Nephron progenitor cell (in vitro differentiated cells): ENCODE results near the gene PRKAG3.

Experiments
- DNase-seq: peaks from one replicate; pipeline ENCODE4 v3.0.0; 2021
- H3K27ac Mint-ChIP-seq: 2 replicates; pipeline ENCODE4 v1.8.0; 2021; ENCODE audit warnings: mild to moderate bottlenecking, moderate library complexity, mixed read lengths
- H3K27me3 Mint-ChIP-seq: 2 replicates; pipeline ENCODE4 v1.8.0; 2021; ENCODE audit warnings: mild to moderate bottlenecking, low read depth, mixed read lengths; ENCODE audit not compliant: poor library complexity
- H3K36me3 Mint-ChIP-seq: 2 replicates; pipeline ENCODE4 v1.8.0; 2021; ENCODE audit warnings: low read depth, mixed read lengths
- H3K4me1 Mint-ChIP-seq: 2 replicates; pipeline ENCODE4 v1.8.0; 2021; ENCODE audit warnings: mixed read lengths
- H3K4me3 Mint-ChIP-seq: 2 replicates; pipeline ENCODE4 v1.8.0; 2021; ENCODE audit warnings: mild to moderate bottlenecking, moderate library complexity, mixed read lengths
- H3K9me3 Mint-ChIP-seq: 2 replicates; pipeline ENCODE4 v1.8.0; 2021; ENCODE audit warnings: mild to moderate bottlenecking, moderate library complexity, mixed read lengths
- TF ChIP-seq, protein P1 (sequence below): fragments of 200-600 bp; sonication (generic); IDR thresholded peaks from 2 replicates; pipeline ENCODE4 v1.5.0; 2021; ENCODE audit warnings: antibody characterized with exemption

PRKAG3 gene

GRCh38 chr2:218873359-218874194, 42.0 kb upstream of the PRKAG3 start:
- peaks cover 15% of the 10 kb centered on the region for H3K4me1 Mint-ChIP-seq
- DNase-seq = peak; percentile 67
- H3K9me3 Mint-ChIP-seq = peaks cover 5% of the 10 kb centered on the region
- H3K4me3 Mint-ChIP-seq = peak overlapping the region; percentile 57
- H3K36me3 Mint-ChIP-seq = no peaks in the 10 kb centered on the region
- TF ChIP-seq, protein P1, sequence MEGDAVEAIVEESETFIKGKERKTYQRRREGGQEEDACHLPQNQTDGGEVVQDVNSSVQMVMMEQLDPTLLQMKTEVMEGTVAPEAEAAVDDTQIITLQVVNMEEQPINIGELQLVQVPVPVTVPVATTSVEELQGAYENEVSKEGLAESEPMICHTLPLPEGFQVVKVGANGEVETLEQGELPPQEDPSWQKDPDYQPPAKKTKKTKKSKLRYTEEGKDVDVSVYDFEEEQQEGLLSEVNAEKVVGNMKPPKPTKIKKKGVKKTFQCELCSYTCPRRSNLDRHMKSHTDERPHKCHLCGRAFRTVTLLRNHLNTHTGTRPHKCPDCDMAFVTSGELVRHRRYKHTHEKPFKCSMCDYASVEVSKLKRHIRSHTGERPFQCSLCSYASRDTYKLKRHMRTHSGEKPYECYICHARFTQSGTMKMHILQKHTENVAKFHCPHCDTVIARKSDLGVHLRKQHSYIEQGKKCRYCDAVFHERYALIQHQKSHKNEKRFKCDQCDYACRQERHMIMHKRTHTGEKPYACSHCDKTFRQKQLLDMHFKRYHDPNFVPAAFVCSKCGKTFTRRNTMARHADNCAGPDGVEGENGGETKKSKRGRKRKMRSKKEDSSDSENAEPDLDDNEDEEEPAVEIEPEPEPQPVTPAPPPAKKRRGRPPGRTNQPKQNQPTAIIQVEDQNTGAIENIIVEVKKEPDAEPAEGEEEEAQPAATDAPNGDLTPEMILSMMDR = no peak
- H3K27ac Mint-ChIP-seq = no peak overlapping the region
- peaks cover 100% of the 10 kb centered on the region for H3K27me3 Mint-ChIP-seq

- H3K9me3 Mint-ChIP-seq = peaks cover 5% of the 10 kb centered on the region
- peaks cover 100% of the 10 kb centered on the region for H3K27me3 Mint-ChIP-seq
- H3K4me3 Mint-ChIP-seq = peak overlapping the region; percentile 57
- peaks cover 23% of the 10 kb centered on the region for H3K4me1 Mint-ChIP-seq
- TF ChIP-seq, protein P1 = no peak
- H3K27ac Mint-ChIP-seq = no peak overlapping the region
- no peaks in the 10 kb centered on the region for H3K36me3 Mint-ChIP-seq
- no peak for DNase-seq
Observed at GRCh38 chr2:218872645-218873358, 41.2 kb upstream of the PRKAG3 start.

GRCh38 chr2:218871345-218872302, 40.0 kb upstream of the PRKAG3 start:
- Mint-ChIP-seq H3K27me3 (peaks cover 100% of the 10 kb centered on the region), H3K4me1 (peaks cover 28% of the 10 kb centered on the region), H3K4me3 (peak overlapping the region; percentile 64), H3K36me3 (no peaks in the 10 kb centered on the region), H3K27ac (no peak overlapping the region), H3K9me3 (peaks cover 5% of the 10 kb centered on the region)
- TF ChIP-seq, protein P1 = no peak
- DNase-seq = no peak

DNA sequence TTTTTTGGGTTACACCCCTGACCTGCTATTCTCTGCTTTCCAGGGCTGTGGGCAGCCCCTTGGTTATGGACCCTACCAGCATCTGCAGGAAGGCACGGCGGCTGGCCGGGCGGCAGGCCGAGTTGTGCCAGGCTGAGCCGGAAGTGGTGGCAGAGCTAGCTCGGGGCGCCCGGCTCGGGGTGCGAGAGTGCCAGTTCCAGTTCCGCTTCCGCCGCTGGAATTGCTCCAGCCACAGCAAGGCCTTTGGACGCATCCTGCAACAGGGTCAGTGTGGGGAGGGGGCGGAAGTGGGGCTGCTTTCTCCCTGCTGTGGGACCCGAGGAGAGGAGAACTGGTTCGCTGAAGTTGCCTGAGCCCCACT, 39.4 kb upstream of the PRKAG3 start:
- H3K27ac Mint-ChIP-seq = no peak overlapping the region
- H3K9me3 Mint-ChIP-seq = peaks cover 5% of the 10 kb centered on the region
- peaks cover 100% of the 10 kb centered on the region for H3K27me3 Mint-ChIP-seq
- peaks cover 28% of the 10 kb centered on the region for H3K4me1 Mint-ChIP-seq
- DNase-seq = no peak
- TF ChIP-seq, protein P1 = no peak
- no peaks in the 10 kb centered on the region for H3K36me3 Mint-ChIP-seq
- H3K4me3 Mint-ChIP-seq = no peak overlapping the region

DNA sequence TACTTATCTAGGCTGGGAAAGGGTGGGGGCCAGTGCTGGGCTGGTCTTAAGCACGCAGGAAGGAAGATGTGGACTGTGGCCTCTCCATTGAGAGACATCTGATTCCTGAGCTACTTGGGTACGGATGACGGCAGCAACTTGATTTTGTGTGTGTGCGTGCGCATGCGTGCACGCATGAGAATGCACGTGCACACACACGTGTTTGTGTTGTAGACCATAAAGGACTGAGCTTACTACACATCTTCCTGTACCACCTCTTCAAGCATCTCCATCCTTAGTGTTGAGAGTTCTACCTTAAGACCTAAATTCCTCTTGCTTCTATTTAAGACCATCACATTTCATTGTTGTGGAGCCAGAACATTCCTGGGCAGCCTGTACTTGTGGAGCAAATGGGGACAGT, 37.5 kb upstream of the PRKAG3 start:
- no peak for DNase-seq
- TF ChIP-seq, protein P1 = no peak
- Mint-ChIP-seq H3K27ac (no peak overlapping the region), H3K27me3 (peaks cover 95% of the 10 kb centered on the region), H3K4me3 (no peak overlapping the region), H3K9me3 (peaks cover 5% of the 10 kb centered on the region), H3K4me1 (peaks cover 40% of the 10 kb centered on the region), H3K36me3 (no peaks in the 10 kb centered on the region)
